Panc1 (cell line): ENCODE measurements around the gene TMEM204. TPM values are rescaled to one million over a fixed set of nuclear protein-coding genes. Genes with fewer than 3 reads are reported as not detected.

Experiments used
- ATAC-seq: fragments of 200-7000 bp; cut with Tn5 transposase; 2 replicates; pipeline ENCODE4 v1.9.1; 2020; ENCODE audit warnings: mild to moderate bottlenecking, moderate library complexity
- BruUV-seq: library from RNA; stranded (reverse); fragments of 400-500 nt; replicated peaks from 2 replicates; lab custom pipeline; 2021; lab: Mats Ljungman, UMichigan
- CTCF ChIA-PET: fragments of 300-600 bp; sonication (Branson Sonifier 250); formaldehyde crosslinking; loops from one replicate; lab custom pipeline; 2022; ENCODE audit warnings: antibody characterized with exemption; lab: Charles Lee
- POLR2A ChIA-PET: fragments of 300-600 bp; sonication (Branson Sonifier 250); formaldehyde crosslinking; loops from one replicate; lab custom pipeline; 2022; ENCODE audit warnings: antibody characterized with exemption; lab: Charles Lee
- DNase-seq: peaks from one replicate; pipeline ENCODE4 v3.0.0-alpha.2; 2010; ENCODE audit warnings: low read depth, low spot score
- H3K27ac ChIP-seq: 2 replicates; pipeline ENCODE4 v1.5.1; 2011; ENCODE audit warnings: mild to moderate bottlenecking, low read length, inconsistent platforms
- H3K27me3 ChIP-seq: fragments of 200-500 bp; sonication (Bioruptor generic); 2 replicates; pipeline ENCODE4 v1.6.0; 2014; ENCODE audit warnings: low read length, inconsistent platforms; ENCODE audit not compliant: control insufficient read depth, insufficient read depth
- H3K36me3 ChIP-seq: fragments of 200-500 bp; sonication (Bioruptor generic); 2 replicates; pipeline ENCODE4 v1.5.1; 2014; ENCODE audit warnings: inconsistent platforms, mild to moderate bottlenecking, low read length, moderate library complexity; ENCODE audit not compliant: control insufficient read depth, insufficient read depth
- H3K4me1 ChIP-seq: 2 replicates; pipeline ENCODE4 v1.5.1; 2011; ENCODE audit warnings: inconsistent platforms, mild to moderate bottlenecking, low read length, moderate library complexity; ENCODE audit not compliant: control insufficient read depth, insufficient read depth
- H3K4me3 ChIP-seq, 2 experiments: 2 replicates each; pipeline ENCODE4 v1.5.1; 2011 to 2012; ENCODE audit warnings: low read depth in 2 of 2, low read length in 2 of 2, mild to moderate bottlenecking in 2 of 2, inconsistent platforms in 1 of 2, moderate library complexity in 1 of 2
- H3K9me3 ChIP-seq: fragments of 200-500 bp; sonication (Bioruptor generic); 2 replicates; pipeline ENCODE4 v1.5.1; 2014; ENCODE audit warnings: low read depth, mild to moderate bottlenecking, inconsistent platforms, low read length, moderate library complexity; ENCODE audit not compliant: control insufficient read depth, insufficient read depth
- CTCF ChIP-seq: fragments of 450-650 bp; IDR thresholded peaks from 2 replicates; pipeline ENCODE4 v1.5.1; 2017; ENCODE audit warnings: mild to moderate bottlenecking
- POLR2AphosphoS5 ChIP-seq: IDR thresholded peaks from 2 replicates; pipeline ENCODE4 v1.6.1; 2012; ENCODE audit warnings: mild to moderate bottlenecking, low read depth, low read length, moderate library complexity
- SIN3A ChIP-seq: IDR thresholded peaks from 2 replicates; pipeline ENCODE4 v1.6.1; 2012; ENCODE audit warnings: low read depth, mild to moderate bottlenecking, low read length, moderate library complexity, borderline replicate concordance; ENCODE audit not compliant: insufficient read depth
- TCF7L2 ChIP-seq: IDR thresholded peaks from 2 replicates; pipeline ENCODE4 v1.6.1; 2011; ENCODE audit warnings: mild to moderate bottlenecking, low read depth, low read length, inconsistent platforms
- in situ Hi-C: cut with HindIII; loops from 2 replicates; pipeline ENCODE4 v1.10.0; 2016; ENCODE audit warnings: low sequenced_read_pairs, low pct_unique_long_range_greater_than_20kb
- intact Hi-C: fragments of 100-400 bp; cut with micrococcal nuclease; formaldehyde crosslinking; loops from one replicate; pipeline ENCODE4 v1.10.0; 2022; ENCODE audit not compliant: unreplicated experiment
- total RNA-seq: library from RNA; stranded (reverse); gene quantifications from one replicate; pipeline ENCODE4 v1.2.1, GENCODE V29; 2021; ENCODE audit not compliant: unreplicated experiment
- TF ChIP-seq, protein P1 (sequence below), 2 experiments: IDR thresholded peaks; 2 replicates each; pipeline ENCODE4 v1.6.1; 2011 to 2012; ENCODE audit warnings: low read depth in 2 of 2, control low read depth in 1 of 2, low read length in 1 of 2, mild to moderate bottlenecking in 1 of 2, moderate library complexity in 1 of 2; ENCODE audit not compliant: insufficient read depth in 1 of 2

TMEM204 gene
- total RNA-seq, 1 experiment from 2014 or later = 0.13 TPM

DNA sequence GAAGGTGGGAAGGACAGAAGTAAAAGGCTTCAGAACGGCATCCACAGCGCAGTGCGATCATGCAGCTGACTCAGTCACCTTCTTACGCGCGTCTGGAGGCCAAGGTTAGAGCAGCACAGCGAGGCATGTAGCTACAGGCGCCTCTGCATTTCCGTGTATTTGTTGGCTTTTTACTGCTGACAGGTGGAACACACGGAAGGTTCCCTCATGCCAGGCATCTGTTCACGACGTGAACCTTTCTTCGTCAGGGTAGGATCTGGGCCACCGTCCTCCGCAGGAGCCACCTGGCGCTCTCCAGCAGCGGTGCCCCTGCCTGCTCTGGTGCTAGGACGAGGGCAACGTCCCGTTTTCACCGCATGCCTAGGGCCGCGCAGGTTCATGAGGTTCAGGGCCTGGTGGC is 15.3 kb downstream of the TMEM204 start:
- intact Hi-C loops (no loop called here), in situ Hi-C loops (no loop called here)
- DNase-seq (no peak), ATAC-seq (no peak)
- TF ChIP-seq TCF7L2 (no peak), CTCF (no peak), SIN3A (no peak), POLR2AphosphoS5 (no peak)
- TF ChIP-seq, protein P1, sequence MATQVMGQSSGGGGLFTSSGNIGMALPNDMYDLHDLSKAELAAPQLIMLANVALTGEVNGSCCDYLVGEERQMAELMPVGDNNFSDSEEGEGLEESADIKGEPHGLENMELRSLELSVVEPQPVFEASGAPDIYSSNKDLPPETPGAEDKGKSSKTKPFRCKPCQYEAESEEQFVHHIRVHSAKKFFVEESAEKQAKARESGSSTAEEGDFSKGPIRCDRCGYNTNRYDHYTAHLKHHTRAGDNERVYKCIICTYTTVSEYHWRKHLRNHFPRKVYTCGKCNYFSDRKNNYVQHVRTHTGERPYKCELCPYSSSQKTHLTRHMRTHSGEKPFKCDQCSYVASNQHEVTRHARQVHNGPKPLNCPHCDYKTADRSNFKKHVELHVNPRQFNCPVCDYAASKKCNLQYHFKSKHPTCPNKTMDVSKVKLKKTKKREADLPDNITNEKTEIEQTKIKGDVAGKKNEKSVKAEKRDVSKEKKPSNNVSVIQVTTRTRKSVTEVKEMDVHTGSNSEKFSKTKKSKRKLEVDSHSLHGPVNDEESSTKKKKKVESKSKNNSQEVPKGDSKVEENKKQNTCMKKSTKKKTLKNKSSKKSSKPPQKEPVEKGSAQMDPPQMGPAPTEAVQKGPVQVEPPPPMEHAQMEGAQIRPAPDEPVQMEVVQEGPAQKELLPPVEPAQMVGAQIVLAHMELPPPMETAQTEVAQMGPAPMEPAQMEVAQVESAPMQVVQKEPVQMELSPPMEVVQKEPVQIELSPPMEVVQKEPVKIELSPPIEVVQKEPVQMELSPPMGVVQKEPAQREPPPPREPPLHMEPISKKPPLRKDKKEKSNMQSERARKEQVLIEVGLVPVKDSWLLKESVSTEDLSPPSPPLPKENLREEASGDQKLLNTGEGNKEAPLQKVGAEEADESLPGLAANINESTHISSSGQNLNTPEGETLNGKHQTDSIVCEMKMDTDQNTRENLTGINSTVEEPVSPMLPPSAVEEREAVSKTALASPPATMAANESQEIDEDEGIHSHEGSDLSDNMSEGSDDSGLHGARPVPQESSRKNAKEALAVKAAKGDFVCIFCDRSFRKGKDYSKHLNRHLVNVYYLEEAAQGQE (IDR thresholded peaks at IDR 0.05; ENCODE audit: insufficient read depth in 1 of 2, low read depth in 2 of 2, low read length in 1 of 2) = no peak
- no peaks in the 10 kb centered on the region for H3K27me3 ChIP-seq
- ChIA-PET POLR2A (no interaction called here), CTCF (no interaction called here)
- H3K9me3 ChIP-seq = no peaks in the 10 kb centered on the region
- no peak overlapping the region for H3K4me3 ChIP-seq
- no TSS peak for BruUV-seq
- no peak overlapping the region for H3K27ac ChIP-seq
- no peaks in the 10 kb centered on the region; the same call in 1 of the 2 replicates for H3K36me3 ChIP-seq
- peaks cover under 1% of the 10 kb centered on the region; the same call in 1 of the 2 replicates for H3K4me1 ChIP-seq

GRCh38 chr16:1550069-1550468 is 16.6 kb downstream of the TMEM204 start:
- ATAC-seq (no peak), DNase-seq (no peak)
- no peaks in the 10 kb centered on the region; the same call in 1 of the 2 replicates for H3K36me3 ChIP-seq
- H3K4me1 ChIP-seq = no peaks in the 10 kb centered on the region
- intact Hi-C loops (no loop called here), in situ Hi-C loops (no loop called here)
- POLR2A ChIA-PET = no interaction called here
- no peak overlapping the region for H3K4me3 ChIP-seq
- CTCF ChIA-PET = no interaction called here
- no peaks in the 10 kb centered on the region for H3K27me3 ChIP-seq
- no peaks in the 10 kb centered on the region for H3K9me3 ChIP-seq
- no peak overlapping the region for H3K27ac ChIP-seq
- TF ChIP-seq SIN3A (no peak), CTCF (no peak), TCF7L2 (no peak), POLR2AphosphoS5 (no peak)
- TF ChIP-seq, protein P1 (IDR thresholded peaks at IDR 0.05; ENCODE audit: insufficient read depth in 1 of 2, low read depth in 2 of 2, low read length in 1 of 2) = no peak
- no TSS peak for BruUV-seq
